NCI-H187 treated with DMSO at 0.1 percent for 48 hours (cell line): ENCODE results near the gene MRPL12.

ENCODE experiments used
- DNase-seq: peaks from one replicate; lab custom pipeline; 2025; lab: John Stamatoyannopoulos, UW

The MRPL12 gene

DNA sequence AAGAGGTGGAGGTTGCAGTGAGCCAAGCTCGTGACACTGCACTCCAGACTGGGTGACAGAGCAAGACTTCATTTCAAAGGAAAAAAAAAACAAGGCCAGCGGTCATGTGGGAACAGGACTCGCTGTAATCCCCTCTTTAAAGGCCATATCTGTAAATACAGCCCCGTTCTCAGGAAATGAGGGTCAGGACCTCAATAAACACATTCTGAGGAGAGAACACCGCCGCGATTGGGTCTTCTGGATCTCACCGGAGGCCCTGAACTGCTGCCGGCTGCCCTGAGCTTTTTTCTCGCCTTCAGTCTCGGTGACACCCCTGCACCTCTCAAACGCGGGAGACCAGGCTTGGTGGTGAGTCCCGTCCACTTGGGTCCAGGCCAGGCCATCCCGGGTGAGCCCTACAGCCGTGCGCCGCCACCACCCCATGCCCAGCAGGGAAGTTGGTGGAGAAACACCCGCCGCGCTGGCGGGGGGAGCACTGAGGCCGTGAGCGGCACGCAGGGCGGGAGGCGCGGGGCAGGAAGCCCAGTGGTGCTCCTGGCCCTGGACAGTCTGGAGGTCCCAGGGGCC lies 37.3 kb downstream of the MRPL12 start:
- no peak for DNase-seq

DNA sequence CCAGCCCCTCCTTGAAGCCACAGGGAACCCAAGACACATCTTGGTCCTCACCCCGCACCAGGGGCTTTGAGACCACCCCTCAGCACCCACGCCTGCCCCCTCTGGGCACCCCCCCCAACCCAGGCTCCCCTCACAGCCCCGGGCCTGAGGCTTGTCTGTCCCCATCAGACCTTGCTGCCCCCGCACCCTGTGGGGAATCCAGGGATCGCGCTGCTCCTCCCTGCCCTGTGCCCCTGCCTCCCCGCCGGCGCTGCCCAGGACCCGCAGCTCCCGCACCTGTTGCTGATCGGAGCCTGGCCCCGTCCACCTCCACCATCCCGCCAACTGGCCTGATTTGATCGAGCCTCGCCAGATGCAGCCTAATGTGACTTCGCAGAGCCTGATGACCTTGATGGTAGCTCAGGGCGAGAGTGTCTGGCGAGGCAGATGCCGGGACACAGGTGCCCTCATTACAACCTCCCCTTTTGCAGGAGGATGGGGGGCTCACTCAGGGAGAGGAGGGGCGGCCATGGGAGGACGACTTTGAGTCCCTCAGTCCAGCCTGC lies 38.0 kb downstream of the MRPL12 start:
- no peak for DNase-seq

GRCh38 chr17:81741594-81742452 lies 38.7 kb downstream of the MRPL12 start:
- DNase-seq, result no peak
